Mesenchymal stem cell (in vitro differentiated cells and primary cell): ENCODE data around the gene SMARCD1.

ENCODE experiments used
- DNase-seq: peaks from one replicate; pipeline ENCODE4 v3.0.0-alpha.2; 2013
- H2AFZ ChIP-seq: one replicate; pipeline ENCODE4 v1.6.1; 2013; ENCODE audit warnings: low read depth, mild to moderate bottlenecking, control low read depth, inconsistent platforms, low read length, moderate library complexity
- H2AK5ac ChIP-seq: 2 replicates; pipeline ENCODE4 v1.6.1; 2013; ENCODE audit warnings: low read length, moderate library complexity, mild to moderate bottlenecking, inconsistent platforms; ENCODE audit not compliant: severe bottlenecking
- H2BK120ac ChIP-seq: one replicate; pipeline ENCODE4 v1.6.1; 2013; ENCODE audit warnings: low read depth, mild to moderate bottlenecking, inconsistent platforms, low read length, moderate library complexity
- H2BK12ac ChIP-seq, 2 experiments: one replicate each; pipeline ENCODE4 v1.6.1; 2013; ENCODE audit warnings: inconsistent platforms in 2 of 2, low read length in 2 of 2, mild to moderate bottlenecking in 2 of 2, moderate library complexity in 2 of 2, control low read depth in 1 of 2
- H2BK15ac ChIP-seq: one replicate; pipeline ENCODE4 v1.6.1; 2013; ENCODE audit warnings: mild to moderate bottlenecking, low read depth, inconsistent platforms; ENCODE audit not compliant: poor library complexity, severe bottlenecking
- H2BK5ac ChIP-seq: 2 replicates; pipeline ENCODE4 v1.6.1; 2013; ENCODE audit warnings: low read depth, mild to moderate bottlenecking, low read length, control low read depth, inconsistent platforms; ENCODE audit not compliant: poor library complexity, severe bottlenecking
- H3K14ac ChIP-seq, 2 experiments: one replicate each; pipeline ENCODE4 v1.6.1; 2013; ENCODE audit warnings: inconsistent platforms in 2 of 2, low read length in 2 of 2, control low read depth in 1 of 2, mild to moderate bottlenecking in 1 of 2, moderate library complexity in 1 of 2
- H3K18ac ChIP-seq, 2 experiments: one replicate each; pipeline ENCODE4 v1.6.1; 2013; ENCODE audit warnings: inconsistent platforms in 2 of 2, low read length in 2 of 2, control low read depth in 1 of 2, low read depth in 1 of 2, mild to moderate bottlenecking in 1 of 2
- H3K23ac ChIP-seq, 2 experiments: one replicate each; pipeline ENCODE4 v1.6.1; 2013; ENCODE audit warnings: inconsistent platforms in 2 of 2, low read length in 2 of 2, mild to moderate bottlenecking in 2 of 2, moderate library complexity in 2 of 2, control low read depth in 1 of 2
- H3K27ac ChIP-seq: 2 replicates; pipeline ENCODE4 v1.5.1; 2013; ENCODE audit warnings: mild to moderate bottlenecking, moderate library complexity, low read length, control low read depth, inconsistent platforms; ENCODE audit not compliant: poor library complexity, severe bottlenecking
- H3K27me3 ChIP-seq, 2 experiments: 2 replicates each; pipeline versions ENCODE4 v1.6.1 to v1.7.0; 2013; ENCODE audit warnings: low read length in 2 of 2, mild to moderate bottlenecking in 2 of 2, moderate library complexity in 2 of 2, control low read depth in 1 of 2, inconsistent platforms in 1 of 2; ENCODE audit not compliant: control insufficient read depth in 1 of 2, insufficient read depth in 1 of 2
- H3K36me3 ChIP-seq, 2 experiments: 2 replicates each; pipeline versions ENCODE4 v1.6.1 to v1.7.0; 2013; ENCODE audit warnings: low read length in 2 of 2, control low read depth in 1 of 2, inconsistent platforms in 1 of 2, low read depth in 1 of 2, mild to moderate bottlenecking in 1 of 2; ENCODE audit not compliant: insufficient read depth in 2 of 2, control insufficient read depth in 1 of 2
- H3K4ac ChIP-seq, 2 experiments: one replicate each; pipeline ENCODE4 v1.6.1; 2013; ENCODE audit warnings: inconsistent platforms in 2 of 2, low read length in 2 of 2, mild to moderate bottlenecking in 2 of 2, moderate library complexity in 2 of 2, control low read depth in 1 of 2, low read depth in 1 of 2
- H3K4me1 ChIP-seq: 2 replicates; pipeline ENCODE4 v1.6.1; 2013; ENCODE audit warnings: low read depth, low read length, control low read depth; ENCODE audit not compliant: control insufficient read depth, insufficient read depth
- H3K4me2 ChIP-seq: 2 replicates; pipeline ENCODE4 v1.6.1; 2013; ENCODE audit warnings: low read length, mild to moderate bottlenecking, inconsistent platforms; ENCODE audit not compliant: poor library complexity, severe bottlenecking
- H3K4me3 ChIP-seq, 2 experiments: 2 replicates each; pipeline versions ENCODE4 v1.5.1 to v1.7.0; 2013; ENCODE audit warnings: low read length in 2 of 2, mild to moderate bottlenecking in 2 of 2, control low read depth in 1 of 2, low read depth in 1 of 2; ENCODE audit not compliant: insufficient read depth in 1 of 2
- H3K79me1 ChIP-seq: replicated peaks from 2 replicates; pipeline ENCODE4 v1.6.1; 2013; ENCODE audit warnings: mild to moderate bottlenecking, control low read depth, low read length, inconsistent platforms; ENCODE audit not compliant: poor library complexity, severe bottlenecking
- H3K9ac ChIP-seq: 2 replicates; pipeline ENCODE4 v1.7.0; 2013; ENCODE audit warnings: mild to moderate bottlenecking, low read length, moderate library complexity
- H3K9me3 ChIP-seq: 2 replicates; pipeline ENCODE4 v1.7.0; 2013; ENCODE audit warnings: mild to moderate bottlenecking, low read length; ENCODE audit not compliant: control insufficient read depth
- H4K8ac ChIP-seq: one replicate; pipeline ENCODE4 v1.6.1; 2013; ENCODE audit warnings: inconsistent platforms, mild to moderate bottlenecking, low read length, moderate library complexity
- H4K91ac ChIP-seq: one replicate; pipeline ENCODE4 v1.6.1; 2013; ENCODE audit warnings: mild to moderate bottlenecking, low read length, inconsistent platforms
- WGBS: methylation state at CpG from one replicate; pipeline ENCODE4 v1.1.7; 2013; ENCODE audit warnings: mixed read lengths; 5-methylcytosine and 5-hydroxymethylcytosine counted together

SMARCD1 gene

DNA sequence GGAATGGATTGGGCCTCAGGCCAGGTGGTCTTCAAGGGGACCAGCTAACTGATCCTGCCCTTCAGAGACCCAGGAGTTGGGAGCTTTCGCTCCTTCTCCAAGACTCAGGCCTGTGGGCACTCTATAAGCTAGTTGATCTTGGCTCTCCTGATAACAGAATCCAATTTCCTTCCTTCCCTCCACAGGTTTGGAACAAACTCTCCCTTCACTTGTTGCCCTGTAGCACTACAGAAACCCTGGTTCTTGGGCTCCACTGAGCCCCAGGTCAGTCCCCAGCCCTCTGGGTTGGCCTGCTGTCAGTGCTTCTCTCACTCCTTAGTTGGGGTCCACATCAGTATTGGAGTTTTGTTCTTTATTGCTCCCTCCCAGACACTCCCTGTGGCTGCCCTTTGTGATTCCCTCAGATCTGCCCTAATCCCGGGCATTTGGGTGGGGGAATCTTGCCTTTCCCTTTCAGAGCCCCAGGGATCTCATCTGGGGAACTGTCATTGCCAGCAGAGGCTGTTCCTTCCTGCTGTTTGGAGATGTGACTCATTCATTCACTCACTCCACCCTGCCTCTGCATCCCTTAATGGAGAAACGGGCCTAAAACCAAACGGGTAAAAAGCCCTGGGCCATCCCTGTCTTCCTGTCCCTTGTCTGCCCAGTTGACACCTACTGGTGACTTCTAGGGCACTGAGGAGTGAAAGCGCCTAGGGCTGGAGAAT lies 14.3 kb downstream of the SMARCD1 start:
- Histone ChIP-seq H3K23ac (no peak overlapping the region), H4K91ac (no peak overlapping the region), H3K9ac (peak overlapping the region; percentile 39), H3K4me2 (no peak overlapping the region), H4K8ac (no peak overlapping the region), H3K9me3 (no peaks in the 10 kb centered on the region), H2BK5ac (no peak overlapping the region), H2AK5ac (no peak overlapping the region), H3K27me3 (no peaks in the 10 kb centered on the region), H2AFZ (no peak overlapping the region), H3K79me1 (peaks cover 13% of the 10 kb centered on the region), H2BK12ac (no peak overlapping the region), H3K18ac (no peak overlapping the region), H2BK120ac (no peak overlapping the region), H3K4me3 (no peak overlapping the region), H2BK15ac (no peak overlapping the region), H3K4ac (no peak overlapping the region), H3K14ac (no peak overlapping the region), H3K4me1 (peaks cover 7% of the 10 kb centered on the region), H3K36me3 (peaks cover 65 to 69% of the 10 kb centered on the region in 2 experiments), H3K27ac (no peak overlapping the region)
- DNase-seq = no peak
- WGBS = 67% methylated on average over 5 of the region's 5 CpGs

DNA sequence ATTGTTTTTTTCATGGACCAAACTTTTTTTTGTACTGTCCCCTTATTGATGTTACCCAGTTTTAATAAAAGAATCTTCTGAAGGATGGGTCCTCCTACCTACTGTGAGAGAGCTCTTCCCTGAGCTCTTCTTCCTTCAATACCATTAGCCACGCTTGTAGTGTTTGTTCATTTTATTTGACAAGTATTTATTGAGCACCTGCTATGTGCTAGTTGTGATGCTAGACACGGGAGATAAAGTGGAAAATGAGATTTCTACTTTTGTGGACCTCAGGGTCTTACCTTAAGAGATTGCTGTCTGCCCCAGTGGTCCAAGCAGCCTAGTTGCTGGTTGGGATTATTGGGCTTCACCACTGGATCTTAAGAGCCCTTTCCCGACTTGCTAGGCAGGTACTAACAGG lies 15.4 kb downstream of the SMARCD1 start:
- Histone ChIP-seq H3K4me1 (peaks cover 9% of the 10 kb centered on the region), H2BK15ac (no peak overlapping the region), H3K27me3 (peaks cover 0 to 4% of the 10 kb centered on the region in 2 experiments), H3K36me3 (peaks cover 55 to 59% of the 10 kb centered on the region in 2 experiments), H3K4me3 (no peak overlapping the region), H3K9ac (no peak overlapping the region), H2BK12ac (no peak overlapping the region), H4K91ac (no peak overlapping the region), H3K4me2 (no peak overlapping the region), H3K27ac (no peak overlapping the region), H3K23ac (no peak overlapping the region), H3K4ac (no peak overlapping the region), H3K14ac (no peak overlapping the region), H2AFZ (no peak overlapping the region), H2BK5ac (no peak overlapping the region), H3K79me1 (peaks cover 12% of the 10 kb centered on the region), H2BK120ac (no peak overlapping the region), H3K9me3 (no peaks in the 10 kb centered on the region), H2AK5ac (no peak overlapping the region), H3K18ac (no peak overlapping the region), H4K8ac (no peak overlapping the region)
- WGBS = 94% methylated on average over 2 of the region's 3 CpGs
- DNase-seq = no peak

DNA sequence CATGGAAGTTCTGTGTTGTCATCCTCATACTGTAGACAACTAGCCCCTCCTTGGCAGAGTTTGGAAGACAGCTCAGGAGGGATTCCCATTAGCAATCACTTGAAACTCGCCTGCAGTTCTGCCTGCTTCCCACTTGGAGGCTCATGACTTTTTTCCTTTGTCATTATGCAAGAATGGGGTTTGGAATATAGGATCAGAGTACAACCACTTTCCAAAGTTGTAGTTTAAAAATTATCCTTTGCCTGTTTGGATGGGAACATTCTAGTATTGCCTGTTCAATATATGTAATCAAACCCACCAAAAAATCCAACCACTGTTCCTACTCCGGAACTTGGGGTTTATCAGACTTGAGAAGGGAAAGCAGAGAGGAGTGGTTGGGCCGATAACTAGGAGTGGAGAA lies 16.5 kb downstream of the SMARCD1 start:
- H3K4me3 ChIP-seq = no peak overlapping the region
- H3K14ac ChIP-seq = no peak overlapping the region
- no peaks in the 10 kb centered on the region for H3K9me3 ChIP-seq
- H4K8ac ChIP-seq = no peak overlapping the region
- no peak overlapping the region for H3K23ac ChIP-seq
- H3K79me1 ChIP-seq = peaks cover 4% of the 10 kb centered on the region
- H2BK12ac ChIP-seq = no peak overlapping the region
- H2BK15ac ChIP-seq = no peak overlapping the region
- H2AFZ ChIP-seq = no peak overlapping the region
- H3K27ac ChIP-seq = no peak overlapping the region
- DNase-seq = peak; percentile 76
- no peak overlapping the region for H2BK5ac ChIP-seq
- H3K9ac ChIP-seq = no peak overlapping the region
- no peak overlapping the region for H2AK5ac ChIP-seq
- 87% methylated on average over 3 of the region's 3 CpGs for WGBS
- no peak overlapping the region for H2BK120ac ChIP-seq
- no peak overlapping the region for H4K91ac ChIP-seq
- peaks cover 9% of the 10 kb centered on the region for H3K4me1 ChIP-seq
- no peak overlapping the region for H3K4ac ChIP-seq
- peaks cover 44 to 50% of the 10 kb centered on the region in 2 experiments for H3K36me3 ChIP-seq
- H3K18ac ChIP-seq = no peak overlapping the region
- no peak overlapping the region for H3K4me2 ChIP-seq
- H3K27me3 ChIP-seq = peaks cover 0 to 6% of the 10 kb centered on the region in 2 experiments

DNA sequence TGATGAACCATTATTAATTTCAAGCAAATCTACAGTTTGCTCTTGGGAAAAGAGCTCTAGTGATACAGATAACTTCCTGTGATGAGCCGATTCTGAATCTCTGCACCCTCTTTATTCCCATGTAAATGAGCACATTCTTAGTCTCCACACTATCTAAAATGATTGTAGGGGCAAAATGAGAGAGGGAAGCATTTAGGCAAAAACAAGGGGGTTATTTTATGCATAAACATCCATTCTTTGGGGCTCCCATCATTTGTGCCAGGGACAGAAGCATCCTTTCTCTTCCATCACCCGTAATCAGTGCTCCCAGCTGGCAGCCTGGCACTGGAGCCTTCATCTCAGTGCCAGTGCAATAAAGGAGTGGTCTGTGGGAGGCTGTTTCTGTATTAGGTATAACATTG lies 17.0 kb downstream of the SMARCD1 start:
- Histone ChIP-seq H3K27ac (no peak overlapping the region), H3K18ac (no peak overlapping the region), H3K4me2 (no peak overlapping the region), H4K91ac (no peak overlapping the region), H3K9me3 (no peaks in the 10 kb centered on the region), H3K4me3 (no peak overlapping the region), H3K23ac (no peak overlapping the region), H4K8ac (no peak overlapping the region), H3K9ac (no peak overlapping the region), H2AFZ (no peak overlapping the region), H2AK5ac (no peak overlapping the region), H2BK5ac (no peak overlapping the region), H2BK12ac (no peak overlapping the region), H3K4me1 (peaks cover 9% of the 10 kb centered on the region), H3K27me3 (peaks cover 0 to 6% of the 10 kb centered on the region in 2 experiments), H3K79me1 (no peaks in the 10 kb centered on the region), H3K14ac (no peak overlapping the region), H3K36me3 (peaks cover 39 to 46% of the 10 kb centered on the region in 2 experiments), H3K4ac (no peak overlapping the region), H2BK120ac (no peak overlapping the region), H2BK15ac (no peak overlapping the region)
- 100% methylated on average over 2 of the region's 2 CpGs for WGBS
- no peak for DNase-seq
